GM23338 (cell line): ENCODE data around the gene DMBX1. TPM values are rescaled to one million over a fixed set of nuclear protein-coding genes. Genes with fewer than 3 reads are reported as not detected.

Experiments used
- ATAC-seq: fragments of 200-7000 bp; cut with Tn5 transposase; 3 replicates; pipeline ENCODE4 v1.9.1; 2020
- DNase-seq: peaks from one replicate; pipeline ENCODE4 v3.0.0-alpha.2; 2015; ENCODE audit warnings: low spot score
- H2AFZ ChIP-seq: fragments of 200-600 bp; sonication (generic); 2 replicates; pipeline ENCODE4 v1.8.0; 2016; ENCODE audit warnings: antibody characterized with exemption, mild to moderate bottlenecking, moderate library complexity
- H3F3A ChIP-seq: fragments of 200-600 bp; sonication (generic); replicated peaks from 2 replicates; pipeline ENCODE4 v1.8.0; 2017; ENCODE audit warnings: antibody characterized with exemption, mixed run types, low read depth
- H3K27ac ChIP-seq: fragments of 200-600 bp; sonication (generic); 2 replicates; pipeline ENCODE4 v1.6.1; 2016; ENCODE audit warnings: low read depth
- H3K27me3 ChIP-seq: fragments of 200-600 bp; sonication (generic); 2 replicates; pipeline ENCODE4 v1.8.0; 2016; ENCODE audit warnings: mild to moderate bottlenecking, mixed run types, moderate library complexity; ENCODE audit not compliant: insufficient read depth
- H3K36me3 ChIP-seq: fragments of 200-600 bp; sonication (generic); 2 replicates; pipeline ENCODE4 v1.8.0; 2016; ENCODE audit warnings: mild to moderate bottlenecking; ENCODE audit not compliant: insufficient read depth
- H3K4me1 ChIP-seq: fragments of 200-600 bp; sonication (generic); 2 replicates; pipeline ENCODE4 v1.8.0; 2016; ENCODE audit warnings: mild to moderate bottlenecking, moderate library complexity; ENCODE audit not compliant: insufficient read depth
- H3K4me2 ChIP-seq: fragments of 200-600 bp; sonication (generic); 2 replicates; pipeline ENCODE4 v1.7.1; 2017; ENCODE audit warnings: mixed run types
- H3K4me3 ChIP-seq: fragments of 200-600 bp; sonication (generic); 2 replicates; pipeline ENCODE4 v1.6.1; 2016; ENCODE audit warnings: mixed run types
- H3K79me2 ChIP-seq: fragments of 200-600 bp; sonication (generic); replicated peaks from 2 replicates; pipeline ENCODE4 v1.8.0; 2017; ENCODE audit warnings: mild to moderate bottlenecking; ENCODE audit not compliant: insufficient read depth
- H3K9me2 ChIP-seq: fragments of 200-600 bp; sonication (generic); 2 replicates; pipeline ENCODE4 v1.8.0; 2017; ENCODE audit not compliant: insufficient read depth
- H4K20me1 ChIP-seq: fragments of 200-600 bp; sonication (generic); replicated peaks from 2 replicates; pipeline ENCODE4 v1.8.0; 2017; ENCODE audit warnings: mild to moderate bottlenecking; ENCODE audit not compliant: insufficient read depth
- H3K27ac Mint-ChIP-seq: 2 replicates; pipeline ENCODE4 v1.8.0; 2020; ENCODE audit warnings: inconsistent platforms, mild to moderate bottlenecking, moderate library complexity, mixed read lengths
- H3K27me3 Mint-ChIP-seq: 3 replicates; pipeline ENCODE4 v1.8.0; 2022; ENCODE audit warnings: low read depth, mild to moderate bottlenecking, moderate library complexity, mixed read lengths, inconsistent platforms; ENCODE audit not compliant: insufficient read depth, poor library complexity
- H3K36me3 Mint-ChIP-seq: 3 replicates; pipeline ENCODE4 v1.8.0; 2021; ENCODE audit warnings: low read depth, mild to moderate bottlenecking, inconsistent platforms, moderate library complexity, mixed read lengths
- H3K4me1 Mint-ChIP-seq: 3 replicates; pipeline ENCODE4 v1.8.0; 2020; ENCODE audit warnings: mild to moderate bottlenecking, inconsistent platforms, mixed read lengths
- H3K4me3 Mint-ChIP-seq: 3 replicates; pipeline ENCODE4 v1.8.0; 2021; ENCODE audit warnings: moderate library complexity, mild to moderate bottlenecking, inconsistent platforms, mixed read lengths
- H3K9me3 Mint-ChIP-seq: 3 replicates; pipeline ENCODE4 v1.8.0; 2020; ENCODE audit warnings: moderate library complexity, mild to moderate bottlenecking, inconsistent platforms, mixed read lengths
- CREB1 ChIP-seq: fragments of 250-450 bp; sonication (Bioruptor Pico); IDR thresholded peaks from 2 replicates; pipeline ENCODE4 v1.5.0; 2020; ENCODE audit warnings: low read depth, mild to moderate bottlenecking, moderate library complexity
- EZH2 ChIP-seq: fragments of 200-600 bp; sonication (generic); IDR thresholded peaks from one replicate; pipeline ENCODE4 v1.8.0; 2017; ENCODE audit warnings: antibody characterized with exemption, mild to moderate bottlenecking, low read depth; ENCODE audit not compliant: unreplicated experiment
- EZH2phosphoT487 ChIP-seq: fragments of 200-600 bp; sonication (generic); IDR thresholded peaks from one replicate; pipeline ENCODE4 v1.8.1; 2018; ENCODE audit warnings: antibody characterized with exemption; ENCODE audit not compliant: unreplicated experiment
- JUNB ChIP-seq: IDR thresholded peaks from one replicate; pipeline ENCODE4 v1.6.1; 2016; ENCODE audit warnings: antibody characterized with exemption; ENCODE audit not compliant: unreplicated experiment
- NANOG ChIP-seq: IDR thresholded peaks from 2 replicates; pipeline ENCODE4 v1.6.1; 2016; ENCODE audit warnings: antibody characterized with exemption, borderline replicate concordance
- POLR2AphosphoS5 ChIP-seq: IDR thresholded peaks from 2 replicates; pipeline ENCODE4 v1.6.1; 2016; ENCODE audit warnings: antibody characterized with exemption, low read depth
- STAT1 ChIP-seq: IDR thresholded peaks from one replicate; pipeline ENCODE4 v1.6.1; 2016; ENCODE audit warnings: antibody characterized with exemption; ENCODE audit not compliant: unreplicated experiment
- ZNF114 ChIP-seq: fragments of 250-450 bp; sonication (Bioruptor Pico); IDR thresholded peaks from 2 replicates; pipeline ENCODE4 v1.5.0; 2020; ENCODE audit warnings: mild to moderate bottlenecking, moderate library complexity
- ZNF331 ChIP-seq: fragments of 250-450 bp; sonication (Bioruptor Pico); IDR thresholded peaks from 2 replicates; pipeline ENCODE4 v1.5.0; 2020; ENCODE audit warnings: low read depth, mild to moderate bottlenecking, moderate library complexity
- polyA plus RNA-seq: library from polyadenylated mRNA; unstranded; fragments of >200 nt; fragmentation: Nextera tagmentation; extraction: Ambion mirVana; gene quantifications from 2 replicates; pipeline ENCODE4 v1.2.1, GENCODE V29; 2016
- total RNA-seq: library from RNA; depleted of rRNA; stranded (reverse); fragments of >200 nt; shearing (Covaris generic); gene quantifications from 2 replicates; pipeline ENCODE4 v1.2.3, GENCODE V29; 2014
- TF ChIP-seq, protein P1 (sequence below): fragments of 250-450 bp; sonication (Bioruptor Pico); IDR thresholded peaks from 2 replicates; pipeline ENCODE4 v1.5.0; 2020; ENCODE audit warnings: mild to moderate bottlenecking, moderate library complexity
- TF ChIP-seq, protein P2 (sequence below), 2 experiments: fragments of 200-600 bp in 1 of 2; sonication (generic) in 1 of 2; conservative IDR thresholded peaks; 2 replicates each; pipeline versions ENCODE4 v1.5.1 to v1.6.1; 2016 to 2017; ENCODE audit warnings: antibody characterized with exemption in 2 of 2, low read depth in 2 of 2, mild to moderate bottlenecking in 2 of 2, moderate library complexity in 1 of 2
- TF ChIP-seq, protein P3 (sequence below): IDR thresholded peaks from 2 replicates; pipeline ENCODE4 v1.6.1; 2016; ENCODE audit warnings: antibody characterized with exemption
- TF ChIP-seq, protein P4 (sequence below): IDR thresholded peaks from one replicate; pipeline ENCODE4 v1.6.1; 2018; ENCODE audit warnings: antibody characterized with exemption; ENCODE audit not compliant: unreplicated experiment

DMBX1 gene
- total and polyA plus RNA-seq, 2 experiments from 2014 or later: 0.11 TPM; not detected in 1

DNA sequence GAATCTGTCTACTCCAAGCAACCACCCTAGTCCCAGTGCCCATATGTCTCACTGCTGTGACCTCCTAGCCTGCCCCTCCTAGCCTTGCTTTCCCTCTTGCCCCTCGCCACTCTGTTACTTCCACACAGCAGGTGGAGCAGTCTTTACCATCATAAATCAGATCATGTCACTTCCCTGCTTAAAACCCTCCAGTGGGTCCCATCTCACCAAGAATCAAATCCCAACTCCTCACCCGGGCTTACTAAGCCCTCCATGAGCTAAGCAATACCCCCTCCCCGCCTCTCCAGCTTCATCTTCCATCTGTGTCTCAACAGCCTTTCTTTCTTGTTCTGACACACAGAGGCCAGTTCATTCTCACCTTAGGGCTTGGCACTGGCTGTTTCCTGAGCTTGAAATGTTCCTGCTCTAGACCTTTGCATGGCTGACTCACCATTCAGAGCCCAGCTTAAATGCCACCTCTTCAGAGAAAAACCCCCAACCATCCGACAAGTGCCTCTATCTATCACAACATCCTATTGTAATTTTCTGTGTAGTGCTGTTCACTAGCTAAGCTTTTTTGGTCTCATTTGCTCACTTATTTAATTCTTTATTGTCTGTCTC, 39.5 kb downstream of the DMBX1 start:
- peaks cover 53% of the 10 kb centered on the region for H3K4me1 Mint-ChIP-seq
- ATAC-seq: no peak

More for the DNA sequence above, 39.5 kb downstream of the DMBX1 start:
- Mint-ChIP-seq H3K27me3 (peaks cover 81% of the 10 kb centered on the region), H3K4me3 (no peak overlapping the region), H3K27ac (no peak overlapping the region), H3K36me3 (no peaks in the 10 kb centered on the region), H3K9me3 (no peaks in the 10 kb centered on the region)
- H3K79me2 ChIP-seq: no peaks in the 10 kb centered on the region
- TF ChIP-seq EZH2phosphoT487 (no peak), EZH2 (no peak), JUNB (no peak), ZNF114 (CRISPR knock-in tag) (no peak), STAT1 (no peak), ZNF331 (CRISPR knock-in tag) (no peak), CREB1 (no peak), POLR2AphosphoS5 (no peak), NANOG (no peak)
- TF ChIP-seq, protein P1, sequence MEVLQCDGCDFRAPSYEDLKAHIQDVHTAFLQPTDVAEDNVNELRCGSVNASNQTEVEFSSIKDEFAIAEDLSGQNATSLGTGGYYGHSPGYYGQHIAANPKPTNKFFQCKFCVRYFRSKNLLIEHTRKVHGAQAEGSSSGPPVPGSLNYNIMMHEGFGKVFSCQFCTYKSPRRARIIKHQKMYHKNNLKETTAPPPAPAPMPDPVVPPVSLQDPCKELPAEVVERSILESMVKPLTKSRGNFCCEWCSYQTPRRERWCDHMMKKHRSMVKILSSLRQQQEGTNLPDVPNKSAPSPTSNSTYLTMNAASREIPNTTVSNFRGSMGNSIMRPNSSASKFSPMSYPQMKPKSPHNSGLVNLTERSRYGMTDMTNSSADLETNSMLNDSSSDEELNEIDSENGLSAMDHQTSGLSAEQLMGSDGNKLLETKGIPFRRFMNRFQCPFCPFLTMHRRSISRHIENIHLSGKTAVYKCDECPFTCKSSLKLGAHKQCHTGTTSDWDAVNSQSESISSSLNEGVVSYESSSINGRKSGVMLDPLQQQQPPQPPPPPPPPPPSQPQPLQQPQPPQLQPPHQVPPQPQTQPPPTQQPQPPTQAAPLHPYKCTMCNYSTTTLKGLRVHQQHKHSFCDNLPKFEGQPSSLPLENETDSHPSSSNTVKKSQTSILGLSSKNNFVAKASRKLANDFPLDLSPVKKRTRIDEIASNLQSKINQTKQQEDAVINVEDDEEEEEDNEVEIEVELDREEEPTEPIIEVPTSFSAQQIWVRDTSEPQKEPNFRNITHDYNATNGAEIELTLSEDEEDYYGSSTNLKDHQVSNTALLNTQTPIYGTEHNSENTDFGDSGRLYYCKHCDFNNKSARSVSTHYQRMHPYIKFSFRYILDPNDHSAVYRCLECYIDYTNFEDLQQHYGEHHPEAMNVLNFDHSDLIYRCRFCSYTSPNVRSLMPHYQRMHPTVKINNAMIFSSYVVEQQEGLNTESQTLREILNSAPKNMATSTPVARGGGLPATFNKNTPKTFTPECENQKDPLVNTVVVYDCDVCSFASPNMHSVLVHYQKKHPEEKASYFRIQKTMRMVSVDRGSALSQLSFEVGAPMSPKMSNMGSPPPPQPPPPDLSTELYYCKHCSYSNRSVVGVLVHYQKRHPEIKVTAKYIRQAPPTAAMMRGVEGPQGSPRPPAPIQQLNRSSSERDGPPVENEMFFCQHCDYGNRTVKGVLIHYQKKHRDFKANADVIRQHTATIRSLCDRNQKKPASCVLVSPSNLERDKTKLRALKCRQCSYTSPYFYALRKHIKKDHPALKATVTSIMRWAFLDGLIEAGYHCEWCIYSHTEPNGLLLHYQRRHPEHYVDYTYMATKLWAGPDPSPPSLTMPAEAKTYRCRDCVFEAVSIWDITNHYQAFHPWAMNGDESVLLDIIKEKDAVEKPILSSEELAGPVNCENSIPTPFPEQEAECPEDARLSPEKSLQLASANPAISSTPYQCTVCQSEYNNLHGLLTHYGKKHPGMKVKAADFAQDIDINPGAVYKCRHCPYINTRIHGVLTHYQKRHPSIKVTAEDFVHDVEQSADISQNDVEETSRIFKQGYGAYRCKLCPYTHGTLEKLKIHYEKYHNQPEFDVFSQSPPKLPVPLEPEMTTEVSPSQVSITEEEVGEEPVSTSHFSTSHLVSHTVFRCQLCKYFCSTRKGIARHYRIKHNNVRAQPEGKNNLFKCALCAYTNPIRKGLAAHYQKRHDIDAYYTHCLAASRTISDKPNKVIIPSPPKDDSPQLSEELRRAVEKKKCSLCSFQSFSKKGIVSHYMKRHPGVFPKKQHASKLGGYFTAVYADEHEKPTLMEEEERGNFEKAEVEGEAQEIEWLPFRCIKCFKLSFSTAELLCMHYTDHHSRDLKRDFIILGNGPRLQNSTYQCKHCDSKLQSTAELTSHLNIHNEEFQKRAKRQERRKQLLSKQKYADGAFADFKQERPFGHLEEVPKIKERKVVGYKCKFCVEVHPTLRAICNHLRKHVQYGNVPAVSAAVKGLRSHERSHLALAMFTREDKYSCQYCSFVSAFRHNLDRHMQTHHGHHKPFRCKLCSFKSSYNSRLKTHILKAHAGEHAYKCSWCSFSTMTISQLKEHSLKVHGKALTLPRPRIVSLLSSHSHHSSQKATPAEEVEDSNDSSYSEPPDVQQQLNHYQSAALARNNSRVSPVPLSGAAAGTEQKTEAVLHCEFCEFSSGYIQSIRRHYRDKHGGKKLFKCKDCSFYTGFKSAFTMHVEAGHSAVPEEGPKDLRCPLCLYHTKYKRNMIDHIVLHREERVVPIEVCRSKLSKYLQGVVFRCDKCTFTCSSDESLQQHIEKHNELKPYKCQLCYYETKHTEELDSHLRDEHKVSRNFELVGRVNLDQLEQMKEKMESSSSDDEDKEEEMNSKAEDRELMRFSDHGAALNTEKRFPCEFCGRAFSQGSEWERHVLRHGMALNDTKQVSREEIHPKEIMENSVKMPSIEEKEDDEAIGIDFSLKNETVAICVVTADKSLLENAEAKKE (CRISPR knock-in tag): no peak
- TF ChIP-seq, protein P2, sequence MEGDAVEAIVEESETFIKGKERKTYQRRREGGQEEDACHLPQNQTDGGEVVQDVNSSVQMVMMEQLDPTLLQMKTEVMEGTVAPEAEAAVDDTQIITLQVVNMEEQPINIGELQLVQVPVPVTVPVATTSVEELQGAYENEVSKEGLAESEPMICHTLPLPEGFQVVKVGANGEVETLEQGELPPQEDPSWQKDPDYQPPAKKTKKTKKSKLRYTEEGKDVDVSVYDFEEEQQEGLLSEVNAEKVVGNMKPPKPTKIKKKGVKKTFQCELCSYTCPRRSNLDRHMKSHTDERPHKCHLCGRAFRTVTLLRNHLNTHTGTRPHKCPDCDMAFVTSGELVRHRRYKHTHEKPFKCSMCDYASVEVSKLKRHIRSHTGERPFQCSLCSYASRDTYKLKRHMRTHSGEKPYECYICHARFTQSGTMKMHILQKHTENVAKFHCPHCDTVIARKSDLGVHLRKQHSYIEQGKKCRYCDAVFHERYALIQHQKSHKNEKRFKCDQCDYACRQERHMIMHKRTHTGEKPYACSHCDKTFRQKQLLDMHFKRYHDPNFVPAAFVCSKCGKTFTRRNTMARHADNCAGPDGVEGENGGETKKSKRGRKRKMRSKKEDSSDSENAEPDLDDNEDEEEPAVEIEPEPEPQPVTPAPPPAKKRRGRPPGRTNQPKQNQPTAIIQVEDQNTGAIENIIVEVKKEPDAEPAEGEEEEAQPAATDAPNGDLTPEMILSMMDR (conservative IDR thresholded peaks at IDR 0.05; ENCODE audit: low read depth in 2 of 2): no peak
- TF ChIP-seq, protein P3, sequence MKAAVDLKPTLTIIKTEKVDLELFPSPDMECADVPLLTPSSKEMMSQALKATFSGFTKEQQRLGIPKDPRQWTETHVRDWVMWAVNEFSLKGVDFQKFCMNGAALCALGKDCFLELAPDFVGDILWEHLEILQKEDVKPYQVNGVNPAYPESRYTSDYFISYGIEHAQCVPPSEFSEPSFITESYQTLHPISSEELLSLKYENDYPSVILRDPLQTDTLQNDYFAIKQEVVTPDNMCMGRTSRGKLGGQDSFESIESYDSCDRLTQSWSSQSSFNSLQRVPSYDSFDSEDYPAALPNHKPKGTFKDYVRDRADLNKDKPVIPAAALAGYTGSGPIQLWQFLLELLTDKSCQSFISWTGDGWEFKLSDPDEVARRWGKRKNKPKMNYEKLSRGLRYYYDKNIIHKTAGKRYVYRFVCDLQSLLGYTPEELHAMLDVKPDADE: no peak
- TF ChIP-seq, protein P4, sequence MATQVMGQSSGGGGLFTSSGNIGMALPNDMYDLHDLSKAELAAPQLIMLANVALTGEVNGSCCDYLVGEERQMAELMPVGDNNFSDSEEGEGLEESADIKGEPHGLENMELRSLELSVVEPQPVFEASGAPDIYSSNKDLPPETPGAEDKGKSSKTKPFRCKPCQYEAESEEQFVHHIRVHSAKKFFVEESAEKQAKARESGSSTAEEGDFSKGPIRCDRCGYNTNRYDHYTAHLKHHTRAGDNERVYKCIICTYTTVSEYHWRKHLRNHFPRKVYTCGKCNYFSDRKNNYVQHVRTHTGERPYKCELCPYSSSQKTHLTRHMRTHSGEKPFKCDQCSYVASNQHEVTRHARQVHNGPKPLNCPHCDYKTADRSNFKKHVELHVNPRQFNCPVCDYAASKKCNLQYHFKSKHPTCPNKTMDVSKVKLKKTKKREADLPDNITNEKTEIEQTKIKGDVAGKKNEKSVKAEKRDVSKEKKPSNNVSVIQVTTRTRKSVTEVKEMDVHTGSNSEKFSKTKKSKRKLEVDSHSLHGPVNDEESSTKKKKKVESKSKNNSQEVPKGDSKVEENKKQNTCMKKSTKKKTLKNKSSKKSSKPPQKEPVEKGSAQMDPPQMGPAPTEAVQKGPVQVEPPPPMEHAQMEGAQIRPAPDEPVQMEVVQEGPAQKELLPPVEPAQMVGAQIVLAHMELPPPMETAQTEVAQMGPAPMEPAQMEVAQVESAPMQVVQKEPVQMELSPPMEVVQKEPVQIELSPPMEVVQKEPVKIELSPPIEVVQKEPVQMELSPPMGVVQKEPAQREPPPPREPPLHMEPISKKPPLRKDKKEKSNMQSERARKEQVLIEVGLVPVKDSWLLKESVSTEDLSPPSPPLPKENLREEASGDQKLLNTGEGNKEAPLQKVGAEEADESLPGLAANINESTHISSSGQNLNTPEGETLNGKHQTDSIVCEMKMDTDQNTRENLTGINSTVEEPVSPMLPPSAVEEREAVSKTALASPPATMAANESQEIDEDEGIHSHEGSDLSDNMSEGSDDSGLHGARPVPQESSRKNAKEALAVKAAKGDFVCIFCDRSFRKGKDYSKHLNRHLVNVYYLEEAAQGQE: no peak
- H3K9me2 ChIP-seq: no peaks in the 10 kb centered on the region
- no peak overlapping the region for H3K4me2 ChIP-seq
- peaks cover 98% of the 10 kb centered on the region for H3K27me3 ChIP-seq
- no peaks in the 10 kb centered on the region; the same call in 1 of the 2 replicates for H4K20me1 ChIP-seq
- no peak overlapping the region for H2AFZ ChIP-seq
- H3K27ac ChIP-seq: no peak overlapping the region
- peaks cover 14% of the 10 kb centered on the region for H3F3A ChIP-seq
- no peak for DNase-seq
- H3K36me3 ChIP-seq: no peaks in the 10 kb centered on the region
- H3K4me1 ChIP-seq: peaks cover 38% of the 10 kb centered on the region
- no peak overlapping the region for H3K4me3 ChIP-seq
